NOMO-1 (cell line): ENCODE data around the gene P3H2.
"Not testable (repeated sequence)": the region's sequence is repeated elsewhere in the genome, so short reads cannot be mapped to it uniquely, and the experiment has no call there.

Experiments used
- DNase-seq, 2 experiments: peaks; one replicate each; lab custom pipeline; 2025; ENCODE audit not compliant: unreplicated experiment in 2 of 2; lab: John Stamatoyannopoulos, UW

Gene P3H2

GRCh38 chr3:190089711-190090110 lies 31.0 kb downstream of the P3H2 start:
- no peak for DNase-seq

DNA sequence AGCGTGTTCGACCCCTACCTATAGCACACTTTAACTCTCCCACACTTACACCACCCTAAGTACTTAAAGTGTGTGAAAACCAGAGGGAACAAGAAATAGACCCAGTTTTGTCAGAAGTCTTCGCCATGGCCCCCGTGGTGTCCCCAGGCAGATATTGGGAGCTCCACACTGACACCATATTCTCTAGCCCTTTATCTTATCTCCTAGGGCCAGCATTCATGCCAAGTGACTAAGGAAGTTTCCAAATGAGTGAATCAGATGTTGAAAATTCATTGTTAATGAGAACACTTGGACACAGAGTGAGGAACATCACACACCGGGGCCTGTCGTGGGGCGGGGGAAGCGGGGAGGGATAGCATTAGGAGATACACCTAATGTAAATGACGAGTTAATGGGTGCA lies 31.8 kb downstream of the P3H2 start:
- DNase-seq: no peak

DNA sequence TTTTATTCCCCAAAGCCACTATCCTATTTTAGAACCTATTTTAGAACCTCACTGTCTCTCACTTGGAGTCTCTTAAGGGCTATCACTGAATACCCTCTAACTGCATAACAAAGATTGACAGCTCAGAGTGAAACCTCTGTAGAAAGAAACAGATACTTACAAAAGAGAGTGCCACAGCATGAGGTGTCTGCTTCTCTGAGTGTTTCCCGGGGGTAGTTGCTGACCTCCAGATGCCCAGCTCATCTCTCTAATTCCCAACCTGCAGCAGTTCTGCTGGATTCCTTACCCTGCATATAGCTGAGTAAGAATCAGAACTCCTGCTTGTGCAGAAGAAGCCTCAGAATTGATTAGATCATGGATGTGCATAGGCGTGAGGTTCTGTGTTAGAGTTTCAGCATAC lies 34.5 kb downstream of the P3H2 start:
- no peak for DNase-seq

- no peak for DNase-seq
These were observed 35.7 kb downstream of the P3H2 start for GRCh38 chr3:190084983-190085382.

DNA sequence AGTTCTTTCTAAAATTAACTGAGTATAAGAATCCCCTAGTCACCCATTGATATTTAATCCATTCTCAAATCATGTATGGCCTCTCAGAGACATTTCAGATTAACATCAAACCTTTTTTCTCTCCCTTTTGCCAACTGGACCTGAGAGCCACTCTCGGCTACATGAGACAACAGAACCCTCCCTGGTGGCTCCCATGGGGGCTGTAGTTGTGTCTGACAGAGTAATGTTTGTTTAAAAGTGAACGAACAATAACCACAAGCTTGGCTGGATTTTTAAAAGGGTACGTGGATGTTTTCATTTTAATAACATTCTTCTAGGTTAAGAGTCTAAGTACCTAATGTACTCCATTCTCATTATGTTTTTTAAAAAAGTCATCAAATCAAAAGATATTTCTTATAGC lies 37.1 kb downstream of the P3H2 start:
- no peak for DNase-seq

DNA sequence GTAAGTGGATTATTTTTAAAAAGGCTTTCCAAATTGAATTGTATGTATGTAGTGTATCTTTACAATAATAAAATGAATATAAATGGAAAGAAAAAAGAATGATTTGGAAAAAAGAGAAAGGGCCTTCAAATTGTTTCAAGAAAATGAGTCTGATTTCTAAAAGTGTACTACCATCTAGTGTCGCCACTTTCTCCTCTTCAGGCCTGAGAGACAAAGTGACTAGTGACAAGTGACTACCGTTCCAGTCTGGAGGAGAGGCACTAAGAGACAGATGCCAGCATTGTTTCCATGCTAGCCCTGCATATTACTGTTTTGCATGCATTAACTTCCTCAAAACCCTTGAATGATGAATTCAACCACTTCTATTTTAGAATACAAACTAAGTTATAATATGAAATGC lies 39.3 kb downstream of the P3H2 start:
- peak in 1 of 2 experiments; percentile 23 for DNase-seq

GRCh38 chr3:190079173-190079572 lies 41.5 kb downstream of the P3H2 start:
- not testable (repeated sequence) for DNase-seq

GRCh38 chr3:190077395-190078045 lies 43.2 kb downstream of the P3H2 start:
- DNase-seq: no peak

DNA sequence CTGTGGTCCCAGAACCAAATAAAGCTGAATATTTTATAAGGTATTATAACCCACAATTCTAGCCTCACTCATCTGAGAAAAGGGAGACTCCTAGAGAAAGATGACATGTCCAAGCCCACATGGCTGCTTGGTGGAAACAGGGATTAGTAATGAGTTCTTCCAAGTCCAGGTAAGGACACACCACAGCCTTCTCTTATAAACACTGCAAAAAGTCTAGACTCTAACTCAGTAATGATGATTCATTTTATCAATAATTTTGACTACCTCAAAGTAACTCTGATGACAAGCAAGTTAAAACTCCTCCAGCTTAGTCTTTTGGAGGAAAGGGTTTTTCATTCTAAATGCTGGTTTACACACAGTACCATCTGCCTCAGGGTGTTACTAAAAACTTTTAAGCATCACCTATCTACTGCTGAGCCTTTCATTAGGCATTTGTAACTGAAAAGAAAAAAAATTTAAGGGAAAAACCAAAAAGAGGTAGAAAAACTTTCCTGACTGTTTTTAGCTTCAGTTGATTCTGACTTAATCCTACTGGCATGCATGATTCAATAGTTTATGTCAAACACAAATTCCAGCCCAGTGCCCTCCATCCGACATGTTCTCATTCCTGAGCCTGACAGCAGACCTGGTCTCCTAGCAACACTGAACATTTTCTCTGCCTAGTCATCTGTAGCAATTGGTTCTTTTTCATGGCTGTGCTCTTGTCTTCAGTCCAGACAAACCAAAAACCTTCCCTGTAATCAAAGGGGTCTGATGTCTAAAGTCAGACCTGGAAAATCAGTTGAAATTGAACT lies 43.9 kb downstream of the P3H2 start:
- no peak for DNase-seq

DNA sequence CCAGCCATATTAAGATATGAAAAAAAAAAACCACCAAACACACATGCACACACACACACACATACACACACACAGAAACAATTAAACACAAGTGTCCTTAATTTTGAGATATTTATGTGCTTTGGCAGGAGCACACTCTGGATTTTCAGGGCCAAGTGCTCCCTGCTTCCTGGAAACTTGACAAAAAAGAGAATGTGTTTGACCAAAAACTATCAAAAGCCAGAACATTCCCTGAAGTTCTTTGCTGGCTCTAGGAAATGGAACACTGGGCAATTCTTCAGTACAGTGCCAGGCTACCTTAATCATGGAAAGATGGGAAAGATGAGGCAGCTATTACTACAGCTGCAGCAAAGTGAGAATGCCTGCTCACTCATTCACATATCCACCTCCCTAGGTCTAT lies 44.6 kb downstream of the P3H2 start:
- no peak for DNase-seq

GRCh38 chr3:190074817-190075216 lies 45.9 kb downstream of the P3H2 start:
- no peak for DNase-seq

GRCh38 chr3:190073264-190074008 lies 47.3 kb downstream of the P3H2 start:
- peak in 1 of 2 experiments; percentile 51 for DNase-seq

- no peak for DNase-seq
These were observed 47.8 kb downstream of the P3H2 start for GRCh38 chr3:190072856-190073255.

DNA sequence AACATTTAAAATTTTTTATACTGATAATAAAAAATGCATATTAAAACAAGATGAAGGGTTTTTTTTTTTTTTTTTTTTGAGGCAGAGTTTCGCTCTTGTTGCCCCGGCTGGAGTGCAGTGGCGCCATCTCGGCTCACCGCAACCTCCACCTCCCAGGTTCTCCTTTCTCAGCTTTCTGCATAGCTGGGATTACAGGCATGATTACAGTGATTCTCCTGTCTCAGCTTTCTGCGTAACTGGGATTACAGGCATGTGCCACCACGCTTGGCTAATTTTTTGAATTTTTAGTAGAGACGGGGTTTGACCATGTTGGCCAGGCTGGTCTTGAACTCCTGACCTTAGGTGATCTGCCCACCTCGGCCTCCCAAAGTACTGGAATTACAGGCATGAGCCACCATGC lies 48.8 kb downstream of the P3H2 start:
- not testable (repeated sequence) for DNase-seq

GRCh38 chr3:190070622-190071347 lies 49.9 kb downstream of the P3H2 start:
- DNase-seq: no peak

DNA sequence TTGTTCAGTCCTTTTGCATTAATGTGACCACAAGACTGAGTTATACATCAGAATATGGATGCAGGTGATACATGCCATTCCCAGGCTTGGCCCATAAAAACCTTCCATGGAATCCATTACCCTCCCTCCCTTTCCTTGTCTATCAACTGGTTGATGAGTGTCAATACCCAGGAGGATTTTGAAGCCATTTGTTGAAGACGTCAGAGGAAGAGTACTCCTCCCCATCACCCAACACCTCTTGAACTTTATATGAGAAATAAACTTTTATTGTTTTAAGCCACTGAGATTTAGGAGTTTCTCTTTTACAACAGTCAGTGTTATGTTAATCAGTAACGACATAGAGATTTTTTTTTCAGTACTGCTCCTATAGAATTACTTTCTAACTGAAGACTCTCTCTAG lies 55.5 kb downstream of the P3H2 start:
- no peak for DNase-seq

GRCh38 chr3:190064659-190065058 lies 56.0 kb downstream of the P3H2 start:
- DNase-seq: no peak

DNA sequence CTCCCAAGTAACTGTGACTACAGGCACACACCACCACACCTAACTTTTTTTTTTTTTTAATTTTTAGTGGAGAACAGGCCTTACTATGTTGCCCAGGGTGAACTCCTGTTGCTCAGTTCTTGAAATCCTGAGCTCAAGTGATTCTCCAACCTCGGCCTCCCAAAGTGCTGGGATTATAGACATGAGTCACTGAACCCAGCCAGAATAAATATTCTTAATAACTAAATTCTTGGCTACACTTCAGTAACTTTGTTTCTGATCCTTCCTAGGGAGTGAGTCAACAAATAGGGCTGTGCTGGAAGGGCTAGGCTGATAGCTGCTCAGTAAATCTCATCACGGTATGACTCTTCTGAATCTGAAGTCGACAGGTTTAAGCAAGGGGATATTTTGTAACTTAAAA lies 56.6 kb downstream of the P3H2 start:
- no peak for DNase-seq

GRCh38 chr3:190063490-190063889 lies 57.2 kb downstream of the P3H2 start:
- DNase-seq: no peak

- DNase-seq: no peak
These were observed 60.4 kb downstream of the P3H2 start for GRCh38 chr3:190060192-190060775.

GRCh38 chr3:190059242-190059590 lies 61.5 kb downstream of the P3H2 start:
- no peak for DNase-seq
